HG03565 (cell line): Measurements from ENCODE around the gene CST11.

Source experiments
- ATAC-seq: cut with Tn5 transposase; IDR thresholded peaks from one replicate; pipeline ENCODE4 v1.9.1; 2021; ENCODE audit warnings: mild to moderate bottlenecking, moderate library complexity; ENCODE audit not compliant: unreplicated experiment

The CST11 gene

DNA sequence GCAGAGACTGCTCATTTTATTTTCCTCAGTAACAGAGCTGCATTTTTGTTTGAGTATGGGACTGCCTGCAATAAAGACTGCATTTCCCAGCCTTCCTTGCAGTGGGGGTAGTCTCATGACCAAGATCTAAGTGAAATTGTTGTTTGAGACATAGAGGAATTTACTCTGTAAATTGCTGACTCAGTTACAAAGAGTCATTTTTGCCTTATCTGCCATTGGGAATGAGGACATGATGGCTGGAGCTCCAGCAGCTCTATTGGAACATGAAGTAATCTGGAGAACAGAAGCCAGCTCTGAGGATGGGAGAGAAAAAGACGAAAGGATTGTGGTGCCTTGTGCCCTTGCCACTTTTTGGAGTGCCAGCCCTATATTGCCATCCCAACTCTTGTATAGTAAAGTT, 2.1 kb upstream of the CST11 start:
- no peak for ATAC-seq

DNA sequence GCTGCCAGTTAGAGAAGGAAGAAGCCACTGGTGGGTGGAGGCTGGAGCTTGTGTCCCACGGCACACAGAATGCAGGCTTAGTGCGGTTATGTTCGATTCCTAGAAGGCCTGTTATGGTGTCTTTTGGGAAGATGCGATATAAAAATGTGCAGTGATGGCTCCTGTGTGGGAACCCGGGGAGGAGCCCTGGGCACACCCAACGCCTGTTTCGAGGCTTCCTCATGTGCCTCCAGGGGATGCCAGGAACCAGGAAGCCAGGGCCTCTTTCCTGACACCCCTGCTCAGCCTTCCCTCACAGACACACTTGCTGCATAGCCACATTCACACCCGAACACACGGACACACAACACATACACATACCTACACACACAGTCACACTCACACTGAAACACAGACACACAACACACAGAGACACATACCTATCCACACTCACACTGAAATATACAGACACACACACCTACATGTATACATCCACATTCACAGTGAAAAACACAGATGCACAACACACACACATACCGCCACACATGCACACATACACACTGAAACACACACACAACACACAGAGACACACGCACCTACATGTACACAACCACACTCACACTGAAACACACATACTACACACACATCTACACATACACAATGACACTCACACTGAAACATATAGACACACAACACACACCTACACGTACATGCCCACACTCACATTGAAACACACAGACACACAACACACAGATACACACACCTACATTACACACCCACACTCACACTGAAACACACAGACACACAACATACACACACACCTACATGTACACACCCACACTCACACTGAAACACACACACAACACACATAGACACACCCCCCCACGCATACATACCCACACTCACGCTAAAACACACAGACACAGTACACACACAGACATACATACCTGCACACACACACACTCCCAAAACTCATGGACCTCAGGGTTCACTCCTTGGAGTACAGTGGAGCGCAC, 1.2 kb upstream of the CST11 start:
- no peak for ATAC-seq

DNA sequence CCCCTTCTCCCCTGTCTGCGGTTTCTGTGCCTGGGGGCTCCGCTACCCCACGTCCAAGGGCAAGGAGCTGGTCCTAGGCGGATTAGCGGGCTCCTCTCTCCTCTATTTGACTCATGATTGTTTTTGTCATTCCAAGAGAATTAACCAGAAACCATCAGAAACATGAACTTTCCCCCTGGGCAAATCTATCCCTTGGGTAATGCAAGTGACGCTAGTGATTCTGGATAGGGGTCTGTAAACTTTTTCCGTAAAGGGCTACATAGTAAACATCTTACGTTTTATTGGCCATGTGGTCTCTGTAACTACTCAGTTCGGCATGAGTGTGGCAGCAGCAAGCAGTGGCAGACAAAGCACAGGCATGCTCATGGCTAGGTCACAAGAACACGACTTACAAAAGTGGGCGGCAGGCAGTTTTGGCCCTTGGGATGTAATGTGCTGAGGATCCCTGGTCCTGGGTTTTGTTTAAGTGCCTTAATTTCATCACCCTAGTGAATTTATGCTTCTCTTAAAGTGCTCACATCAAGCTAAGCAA, 654 bp downstream of the CST11 start:
- no peak for ATAC-seq

DNA sequence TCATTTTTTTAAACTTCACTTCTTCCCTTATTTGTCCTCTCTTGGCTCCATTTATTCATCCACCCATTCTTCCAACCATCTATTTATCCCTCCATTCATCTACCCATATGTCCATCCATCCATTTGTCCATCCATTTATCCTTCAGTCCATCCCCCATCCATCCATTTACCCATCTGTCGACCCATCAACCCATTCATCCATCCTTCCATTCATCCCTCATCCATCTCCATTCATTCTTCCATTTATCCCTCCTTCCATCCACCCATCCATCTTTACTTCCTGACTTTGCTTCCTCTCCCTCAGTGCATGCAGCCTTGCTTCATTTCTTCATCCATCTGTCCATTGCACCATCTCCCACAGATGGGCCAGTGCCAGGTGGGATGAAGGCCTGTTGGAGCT, 1.8 kb downstream of the CST11 start:
- no peak for ATAC-seq

DNA sequence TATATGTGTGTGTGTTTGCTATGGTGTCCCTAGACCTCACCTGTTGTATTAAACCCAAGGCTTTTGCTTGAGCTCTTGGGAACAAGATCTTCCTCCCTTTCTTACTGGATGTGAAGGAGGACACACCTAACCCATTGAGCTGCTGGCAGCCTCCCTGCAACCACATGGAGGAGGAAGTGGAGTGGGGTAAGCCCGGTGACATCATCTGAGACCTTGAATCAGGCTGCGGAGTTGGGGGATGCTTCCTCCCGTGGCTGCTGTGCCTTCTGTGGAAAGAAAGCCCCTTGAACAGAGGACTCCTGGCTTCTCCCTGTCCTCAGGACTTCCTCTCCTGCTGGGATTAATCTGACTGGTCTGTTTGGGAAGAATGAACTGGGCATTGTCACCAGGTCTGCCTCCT, 3.3 kb downstream of the CST11 start:
- ATAC-seq = no peak

DNA sequence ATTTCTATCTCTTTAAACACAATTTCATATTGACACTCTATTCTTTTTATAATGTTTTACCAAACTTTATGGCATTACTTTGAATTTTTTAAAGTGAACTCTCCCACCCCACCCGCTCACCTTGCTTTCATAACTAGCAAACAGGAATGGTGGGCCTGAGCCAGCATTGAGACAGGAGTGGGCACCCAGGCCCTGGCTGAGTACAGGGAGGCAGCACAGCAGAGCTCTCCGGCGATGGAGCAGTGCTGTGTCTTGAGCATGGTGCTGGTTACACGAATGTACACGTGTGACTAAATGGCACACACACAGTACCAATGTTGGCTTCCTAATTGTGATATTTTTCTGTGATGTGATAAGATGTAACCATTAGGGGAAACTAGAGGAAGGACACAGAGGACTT, 4.5 kb downstream of the CST11 start:
- ATAC-seq = no peak

DNA sequence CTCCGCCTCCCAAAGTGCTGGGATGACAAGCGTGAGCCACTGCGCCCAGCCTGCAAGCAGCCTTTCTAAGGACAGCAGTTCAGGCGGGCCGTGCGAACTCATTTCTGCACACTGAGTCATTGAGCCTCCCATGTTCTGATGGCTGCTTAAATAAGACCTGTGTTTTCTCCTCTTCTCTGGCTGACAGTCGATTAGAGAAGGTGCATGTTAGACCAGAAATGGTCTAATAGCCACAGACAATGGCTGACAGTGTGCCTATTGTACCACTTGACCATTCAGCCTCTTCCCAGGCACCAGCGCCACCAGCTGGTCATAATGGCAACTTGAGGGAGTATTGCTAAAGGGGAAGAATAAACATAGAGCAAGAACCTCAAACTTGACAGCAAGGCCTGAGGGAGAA, 6.2 kb downstream of the CST11 start:
- ATAC-seq = no peak

DNA sequence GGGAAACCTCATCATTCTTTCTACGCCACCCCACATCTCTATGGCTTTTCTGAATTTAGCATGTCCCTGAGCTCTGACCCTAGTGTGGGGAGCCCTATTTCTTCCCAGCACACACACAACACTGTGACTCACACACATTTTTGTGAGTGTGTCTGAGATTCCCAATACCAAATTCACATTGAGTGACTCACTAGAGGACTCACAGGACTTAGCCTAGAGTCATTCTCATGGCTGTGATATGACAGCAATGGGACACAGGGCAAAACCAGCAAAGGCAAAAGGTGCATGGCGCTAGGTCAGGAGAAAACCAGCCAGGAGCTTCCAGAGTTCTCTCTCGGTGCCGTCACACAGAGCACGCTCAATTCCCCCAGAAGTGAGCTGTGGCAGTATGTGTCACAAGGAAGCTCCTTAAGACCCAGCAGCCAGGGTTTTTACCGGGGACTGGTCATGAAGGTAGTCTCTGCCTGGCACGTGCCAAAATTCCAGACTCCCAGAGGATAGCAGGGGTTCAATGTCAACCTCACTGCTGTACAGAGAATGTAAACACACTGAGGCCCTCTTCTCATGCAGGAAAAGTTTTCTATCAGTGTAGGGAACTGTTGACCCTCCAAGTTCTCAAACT, 7.0 kb downstream of the CST11 start:
- no peak for ATAC-seq

DNA sequence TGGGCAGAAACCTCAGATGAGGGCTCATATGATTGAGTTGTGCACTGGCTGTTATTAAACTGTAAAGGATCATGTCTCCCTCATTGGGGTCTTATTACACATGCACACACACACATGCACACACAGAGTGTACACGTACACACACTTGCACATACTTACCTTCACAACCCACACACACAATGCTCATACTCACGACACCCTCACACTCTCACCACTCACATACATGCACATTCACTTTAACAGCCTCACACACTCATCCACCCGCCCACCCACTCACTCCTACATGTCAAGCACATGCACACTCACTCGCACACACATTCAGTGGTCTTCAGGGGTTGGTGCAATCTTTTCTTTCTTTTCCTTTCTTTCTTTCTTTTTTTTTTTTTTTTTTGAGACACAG, 7.8 kb downstream of the CST11 start:
- ATAC-seq = no peak

DNA sequence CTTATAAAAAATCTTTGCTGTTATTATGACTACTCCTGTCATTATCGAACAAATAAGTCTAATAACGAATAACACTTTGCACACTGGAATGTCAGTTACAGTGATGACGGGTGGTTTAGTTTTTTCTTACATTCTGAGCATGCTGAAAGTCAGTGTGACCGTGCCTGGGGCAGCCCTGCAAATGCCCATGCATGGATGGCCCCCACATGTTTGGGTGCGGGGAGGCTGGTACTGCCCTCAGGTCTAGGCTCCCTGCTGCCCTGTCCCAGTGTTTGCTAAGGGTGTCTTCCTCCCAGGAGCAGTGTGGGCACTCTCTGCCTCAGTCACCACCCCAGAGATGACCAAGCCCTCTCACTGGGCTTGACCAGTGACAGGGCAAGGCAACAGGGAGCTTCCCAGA, 10.2 kb downstream of the CST11 start:
- ATAC-seq = no peak

DNA sequence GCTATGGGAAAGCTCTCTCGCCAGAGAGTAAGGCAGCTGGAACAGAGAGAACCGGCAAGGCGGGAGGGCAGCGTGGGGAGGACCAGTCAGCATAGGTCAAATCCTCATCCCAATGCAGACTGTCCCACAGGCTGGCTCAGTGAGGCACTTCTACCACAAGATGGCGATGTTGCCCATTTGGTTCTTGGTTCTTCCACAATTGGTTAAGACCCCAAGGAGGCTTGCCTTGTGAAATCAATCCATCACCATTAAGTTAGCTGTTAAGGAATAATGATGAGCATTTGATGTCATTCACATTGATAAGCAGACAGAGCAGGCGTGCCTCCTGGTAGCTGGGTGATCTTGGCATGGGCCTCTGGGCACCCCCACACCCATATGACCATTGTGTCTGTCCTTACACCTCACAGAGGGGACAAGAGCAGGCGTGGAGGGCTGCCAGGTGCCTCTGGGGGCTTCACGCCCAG, 10.8 kb downstream of the CST11 start:
- no peak for ATAC-seq

DNA sequence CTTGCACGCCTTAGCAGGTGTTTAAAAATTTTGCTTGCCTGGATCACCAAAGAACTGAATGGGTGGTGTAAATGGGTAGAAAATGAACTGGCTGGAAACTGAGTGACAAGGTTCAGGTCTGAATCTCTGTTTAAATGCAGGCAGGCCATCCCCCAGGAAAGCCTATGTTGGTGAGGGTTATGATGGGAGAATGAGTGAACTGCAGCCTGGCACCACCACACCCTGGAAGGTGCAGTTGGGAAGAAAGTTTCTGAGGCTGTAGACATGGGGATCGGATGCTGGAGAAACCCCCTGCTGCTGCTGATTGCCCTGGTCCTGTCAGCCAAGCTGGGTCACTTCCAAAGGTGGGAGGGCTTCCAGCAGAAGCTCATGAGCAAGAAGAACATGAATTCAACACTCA, 12.7 kb downstream of the CST11 start:
- no peak for ATAC-seq

DNA sequence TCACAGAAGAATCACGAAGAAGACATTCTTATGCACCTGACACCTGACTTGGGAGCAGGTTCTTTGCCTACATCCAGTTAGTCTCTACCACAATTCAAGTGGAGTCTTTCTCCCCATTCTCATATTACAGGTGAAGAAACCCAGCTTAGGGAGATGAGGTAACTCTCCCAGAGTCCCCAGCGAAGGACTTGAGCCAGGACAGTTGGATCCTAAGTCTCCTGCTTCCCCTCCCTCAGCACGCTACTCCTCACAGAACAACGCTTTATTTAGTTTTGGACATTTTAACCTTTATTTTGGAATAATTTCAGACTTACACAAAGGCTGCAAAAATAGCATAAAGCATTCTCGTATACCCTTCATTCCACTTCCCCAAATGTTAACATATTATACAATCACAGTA, 14.0 kb downstream of the CST11 start:
- ATAC-seq = no peak

DNA sequence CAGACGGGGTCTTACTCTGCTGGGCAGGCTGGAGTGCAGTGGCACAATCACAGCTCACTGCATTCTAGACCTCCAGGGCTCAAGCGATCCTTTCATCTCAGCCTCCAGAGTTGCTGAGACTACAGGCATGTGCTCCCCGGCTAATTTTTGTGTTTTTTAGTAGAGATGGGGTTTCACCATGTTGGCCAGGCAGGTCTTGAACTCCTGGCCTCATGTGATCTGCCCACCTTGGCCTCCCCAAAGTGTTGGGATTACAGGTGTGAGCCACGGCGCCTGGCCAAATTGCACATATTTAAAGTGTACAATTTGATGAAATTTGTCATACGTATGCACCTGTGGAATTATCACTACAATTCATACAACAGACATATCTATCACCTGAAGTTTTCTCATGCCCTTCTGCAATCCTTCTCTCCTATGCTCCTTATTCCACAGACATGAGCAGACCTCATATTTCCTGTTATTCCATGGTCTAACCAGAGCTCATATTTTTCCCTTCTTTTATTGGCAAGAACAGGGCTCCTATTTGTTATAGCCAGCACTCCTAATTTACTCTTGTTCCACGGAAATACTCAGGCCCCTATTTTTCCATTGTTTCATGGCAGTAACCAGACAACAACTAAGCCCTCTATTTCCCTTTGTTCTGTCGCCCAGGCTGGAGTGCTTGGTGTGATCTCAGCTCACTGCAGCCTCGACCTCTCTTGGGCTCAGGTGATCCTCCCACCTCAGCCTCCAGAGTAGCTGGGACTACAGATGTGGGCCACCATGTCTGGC, 15.4 kb downstream of the CST11 start:
- no peak for ATAC-seq

DNA sequence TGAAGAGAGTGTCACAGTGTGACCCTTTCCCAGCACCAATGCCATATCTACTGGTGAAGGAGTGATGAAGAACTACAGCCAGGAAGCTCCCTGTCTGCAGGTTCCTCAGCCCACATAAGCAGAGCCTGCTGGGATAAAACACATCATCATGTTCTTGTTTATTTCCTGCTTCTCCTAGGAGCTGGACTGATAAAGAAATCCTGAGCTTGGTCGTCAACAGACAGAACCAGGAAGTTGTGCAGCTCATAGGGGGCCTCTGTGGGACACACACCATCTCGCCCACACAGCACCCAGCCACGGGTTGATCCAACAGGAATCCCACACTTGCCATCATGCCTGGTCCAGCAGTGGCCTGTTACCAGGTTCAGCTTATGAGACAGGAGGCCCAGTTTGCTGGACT, 16.0 kb downstream of the CST11 start:
- no peak for ATAC-seq

DNA sequence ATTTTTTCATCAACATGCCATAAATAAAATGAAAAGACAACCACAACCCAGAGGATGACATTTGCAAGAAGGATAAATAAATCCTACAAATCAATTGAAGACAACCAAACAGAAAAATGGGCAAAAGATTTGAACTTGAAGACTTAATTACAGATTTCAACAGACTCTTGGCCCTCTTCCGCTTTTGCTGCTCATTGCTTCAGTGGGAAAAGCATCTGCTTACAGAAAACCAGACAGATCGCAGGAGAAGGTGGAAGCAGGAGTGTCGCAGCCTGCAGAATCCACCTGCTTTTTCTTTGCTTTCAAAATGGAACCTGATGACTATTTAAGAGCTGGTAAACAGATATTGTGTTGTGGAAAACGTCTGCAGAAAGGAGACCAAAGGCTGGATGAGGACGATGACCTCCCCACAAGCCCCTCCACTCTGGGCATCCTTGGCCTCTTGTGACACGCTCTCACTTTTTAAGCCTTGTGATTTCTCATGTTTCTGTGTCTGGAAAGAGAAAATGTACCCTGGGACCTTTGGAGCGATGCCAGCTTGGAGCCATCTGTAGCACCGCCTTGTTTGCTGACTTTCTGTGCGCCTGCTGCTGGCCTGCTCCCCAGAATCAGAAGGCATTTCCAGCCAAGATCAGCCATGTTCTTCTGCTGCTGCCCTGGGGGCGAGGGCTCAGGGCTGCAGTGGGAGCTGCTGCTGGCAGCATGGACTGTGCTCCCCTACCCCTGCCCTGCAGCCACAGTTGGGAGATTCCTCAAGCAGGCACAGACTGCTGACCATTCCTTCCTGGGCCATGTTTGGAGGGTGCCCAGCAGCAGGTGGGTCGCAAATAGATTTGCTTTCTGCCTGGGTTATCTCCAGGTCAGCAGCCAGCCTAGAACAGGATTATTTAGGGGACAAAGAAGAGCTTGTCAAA, 16.8 kb downstream of the CST11 start:
- no peak for ATAC-seq

DNA sequence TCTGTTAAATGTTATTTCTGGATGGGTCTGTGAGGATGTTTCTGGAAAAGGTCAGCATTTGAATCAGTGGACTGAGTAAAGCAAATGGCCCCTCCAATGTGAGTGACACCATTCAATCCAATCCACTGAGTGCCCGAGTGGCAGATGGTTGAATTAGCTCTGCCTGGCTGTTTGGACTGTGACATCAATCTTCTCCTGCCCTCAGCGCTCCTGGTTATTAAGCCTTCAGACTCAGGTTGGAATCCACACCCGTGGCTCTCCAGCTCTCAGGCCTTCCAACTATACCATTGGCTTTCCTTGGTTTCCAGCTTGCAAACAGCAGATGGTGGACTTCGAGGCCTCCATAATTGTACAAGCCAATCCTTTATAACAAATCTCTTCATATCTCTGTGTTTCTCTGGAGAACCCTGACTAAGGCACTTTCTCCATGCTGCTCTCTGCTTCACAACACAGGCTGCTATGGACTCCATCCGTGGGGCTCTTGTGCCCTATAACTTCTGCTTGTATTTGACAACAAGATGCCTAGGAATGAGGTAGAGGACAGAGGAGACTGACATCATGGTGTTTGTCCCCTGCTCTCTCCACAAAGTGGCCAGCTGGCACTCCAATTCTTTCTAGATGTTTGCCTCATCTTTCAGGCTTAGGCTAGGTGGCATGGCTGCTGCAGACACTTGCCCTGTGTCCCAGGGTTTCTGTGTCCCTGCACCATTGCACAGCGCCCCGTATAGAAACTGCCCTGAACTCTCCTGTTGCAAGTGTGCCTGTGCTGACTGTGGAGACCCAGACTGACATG, 18.0 kb downstream of the CST11 start:
- no peak for ATAC-seq

DNA sequence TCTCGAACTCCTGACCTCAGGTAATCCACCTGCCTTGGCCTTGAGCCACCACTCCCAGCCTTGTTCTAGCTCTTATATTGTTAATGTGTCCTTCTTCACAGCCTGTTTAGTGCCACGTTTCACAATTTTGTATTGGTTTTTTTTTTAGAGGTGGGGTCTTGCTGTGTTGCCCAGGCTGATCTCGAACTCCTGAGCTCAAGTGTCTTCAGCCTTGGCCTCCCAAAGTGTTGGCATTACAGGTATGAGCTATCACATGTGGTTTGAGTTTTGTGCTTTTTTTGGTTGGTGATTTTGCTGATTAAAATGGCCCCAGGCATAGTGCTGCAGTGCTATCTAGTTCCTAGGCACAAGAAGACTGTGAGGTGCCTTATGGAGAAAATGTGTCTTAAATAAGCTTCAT, 19.0 kb downstream of the CST11 start:
- ATAC-seq = no peak

DNA sequence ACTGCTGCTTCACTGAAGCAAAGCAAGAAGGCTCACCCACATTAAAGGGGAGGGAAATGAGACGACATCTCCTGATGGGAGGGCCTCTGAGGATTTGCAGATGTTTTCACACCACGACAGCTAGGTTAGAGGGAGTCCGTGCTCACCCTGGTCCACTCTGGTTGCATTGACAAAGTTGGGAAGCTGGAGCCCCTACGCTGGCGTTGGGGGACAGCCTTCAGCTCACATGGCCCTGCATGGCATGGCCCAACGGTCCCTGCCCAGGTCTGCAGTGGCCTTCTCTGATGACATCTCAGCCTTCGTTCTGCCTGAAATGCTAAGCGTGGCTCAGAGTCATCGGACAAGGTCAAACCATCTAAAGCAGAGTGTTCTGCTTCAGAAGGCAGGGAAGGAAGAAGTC, 27.5 kb downstream of the CST11 start:
- ATAC-seq = no peak
